Measurements from ENCODE around the gene PSTK.

GRCh38 chr10:123011987-123012386 lies 31.8 kb downstream of the PSTK start:
- TF ChIP-seq POLR2A (IDR thresholded peaks at IDR 0.05), result no peak
- TF ChIP-seq CTCF (IDR thresholded peaks at IDR 0.05 in 8 of 11, conservative IDR thresholded peaks at IDR 0.05 in 3 of 11), result no peak
- TF ChIP-seq POLR2AphosphoS5 (IDR thresholded peaks at IDR 0.05), result no peak
